NT2/D1 (cell line): Measurements from ENCODE around the gene MTHFD2L.

Experiments
- SUZ12 ChIP-seq: IDR thresholded peaks from 2 replicates; pipeline ENCODE4 v1.6.1; 2011; ENCODE audit not compliant: insufficient read length, insufficient read depth; ENCODE audit errors: extremely low read depth
- YY1 ChIP-seq: IDR thresholded peaks from 2 replicates; pipeline ENCODE4 v1.6.1; 2011; ENCODE audit not compliant: insufficient read length, insufficient read depth
- ZNF274 ChIP-seq: IDR thresholded peaks from 2 replicates; pipeline ENCODE4 v1.6.1; 2011; ENCODE audit warnings: mild to moderate bottlenecking, low read depth, low read length

DNA sequence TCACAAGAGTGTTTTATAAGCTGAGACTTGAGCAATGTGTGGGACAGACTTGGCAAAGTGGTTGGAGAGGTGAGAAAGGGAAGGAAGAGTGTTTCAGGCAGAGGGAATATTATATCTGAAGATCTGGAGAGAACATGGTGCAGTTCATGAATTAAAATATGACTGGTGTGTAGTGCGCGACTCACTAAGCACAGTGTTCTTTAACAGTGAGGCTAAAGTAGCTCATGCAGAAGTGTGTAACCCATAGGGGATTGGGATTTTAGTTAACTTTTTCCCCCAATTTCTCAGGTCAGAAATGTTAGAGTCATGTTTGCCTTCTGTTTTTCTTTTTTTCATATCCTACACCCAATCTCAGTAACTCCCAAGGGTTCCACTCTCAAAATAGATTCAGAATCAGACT is 9.7 kb downstream of the MTHFD2L start:
- TF ChIP-seq ZNF274 (no peak), YY1 (no peak), SUZ12 (no peak)
